Middle frontal gyrus (tissue), 1 donor: ENCODE results near the gene PET100.

Source experiments
- DNase-seq: peaks from one replicate; pipeline ENCODE4 v3.0.0-alpha.2; 2015; ENCODE audit warnings: low spot score; ENCODE audit errors: extremely low spot score

Gene PET100

GRCh38 chr19:7612282-7613274, 17.0 kb upstream of the PET100 start:
- no peak for DNase-seq

GRCh38 chr19:7614859-7615741, 14.5 kb upstream of the PET100 start:
- DNase-seq, result no peak

GRCh38 chr19:7617172-7617571, 12.4 kb upstream of the PET100 start:
- DNase-seq, result no peak

GRCh38 chr19:7617735-7618134, 11.9 kb upstream of the PET100 start:
- DNase-seq, result no peak

- no peak for DNase-seq
These were observed 11.2 kb upstream of the PET100 start for GRCh38 chr19:7618348-7618747.

GRCh38 chr19:7618771-7619510, 10.7 kb upstream of the PET100 start:
- no peak for DNase-seq

GRCh38 chr19:7619671-7620441, 9.7 kb upstream of the PET100 start:
- DNase-seq, result no peak

GRCh38 chr19:7620442-7621412, 8.9 kb upstream of the PET100 start:
- no peak for DNase-seq

GRCh38 chr19:7622933-7623685, 6.5 kb upstream of the PET100 start:
- no peak for DNase-seq

GRCh38 chr19:7623725-7624603, 5.6 kb upstream of the PET100 start:
- no peak for DNase-seq

GRCh38 chr19:7624810-7625209, 4.8 kb upstream of the PET100 start:
- DNase-seq, result no peak

GRCh38 chr19:7625763-7626372, 3.7 kb upstream of the PET100 start:
- no peak for DNase-seq

GRCh38 chr19:7627166-7627565, 2.4 kb upstream of the PET100 start:
- DNase-seq, result no peak

GRCh38 chr19:7628589-7629311, 843 bp upstream of the PET100 start:
- DNase-seq, result no peak

- DNase-seq, result no peak
These were observed 2.0 kb downstream of the PET100 start for GRCh38 chr19:7631577-7631976.

- no peak for DNase-seq
These were observed 3.0 kb downstream of the PET100 start for GRCh38 chr19:7632340-7633203.
